Measurements from ENCODE around the gene TBK1.

The TBK1 gene

GRCh38 chr12:64433915-64434314 is 18.0 kb upstream of the TBK1 start:
- TF ChIP-seq SIN3A (IDR thresholded peaks at IDR 0.05; ENCODE audit: borderline replicate concordance, insufficient read depth, low read length) (no peak), FOXP2 (optimal IDR thresholded peaks at IDR 0.05; ENCODE audit: borderline replicate concordance, extremely low read depth, extremely low read length, insufficient read depth) (no peak), POLR2AphosphoS5 (IDR thresholded peaks at IDR 0.05; ENCODE audit: low read depth, low read length) (no peak), TAF1 (IDR thresholded peaks at IDR 0.05; ENCODE audit: borderline replicate concordance, insufficient read depth, low read length) (no peak), REST (IDR thresholded peaks at IDR 0.05; ENCODE audit: insufficient read depth in 1 of 2, low read depth in 2 of 2, low read length in 2 of 2) (no peak)

- TF ChIP-seq FOXP2 (optimal IDR thresholded peaks at IDR 0.05; ENCODE audit: borderline replicate concordance, extremely low read depth, extremely low read length, insufficient read depth) (no peak), TAF1 (IDR thresholded peaks at IDR 0.05; ENCODE audit: borderline replicate concordance, insufficient read depth, low read length) (no peak), POLR2AphosphoS5 (IDR thresholded peaks at IDR 0.05; ENCODE audit: low read depth, low read length) (no peak), SIN3A (IDR thresholded peaks at IDR 0.05; ENCODE audit: borderline replicate concordance, insufficient read depth, low read length) (no peak), REST (IDR thresholded peaks at IDR 0.05; ENCODE audit: insufficient read depth in 1 of 2, low read depth in 2 of 2, low read length in 2 of 2) (no peak)
Observed at GRCh38 chr12:64440100-64440499, 11.8 kb upstream of the TBK1 start.

GRCh38 chr12:64445490-64445889 is 6.4 kb upstream of the TBK1 start:
- TF ChIP-seq POLR2AphosphoS5 (IDR thresholded peaks at IDR 0.05; ENCODE audit: low read depth, low read length) (no peak), TAF1 (IDR thresholded peaks at IDR 0.05; ENCODE audit: borderline replicate concordance, insufficient read depth, low read length) (no peak), REST (IDR thresholded peaks at IDR 0.05; ENCODE audit: insufficient read depth in 1 of 2, low read depth in 2 of 2, low read length in 2 of 2) (no peak), FOXP2 (optimal IDR thresholded peaks at IDR 0.05; ENCODE audit: borderline replicate concordance, extremely low read depth, extremely low read length, insufficient read depth) (no peak), SIN3A (IDR thresholded peaks at IDR 0.05; ENCODE audit: borderline replicate concordance, insufficient read depth, low read length) (no peak)

GRCh38 chr12:64446295-64446694 is 5.6 kb upstream of the TBK1 start:
- TF ChIP-seq TAF1 (IDR thresholded peaks at IDR 0.05; ENCODE audit: borderline replicate concordance, insufficient read depth, low read length): no peak
- no peak for TF ChIP-seq FOXP2 (optimal IDR thresholded peaks at IDR 0.05; ENCODE audit: borderline replicate concordance, extremely low read depth, extremely low read length, insufficient read depth)
- TF ChIP-seq REST (IDR thresholded peaks at IDR 0.05; ENCODE audit: insufficient read depth in 1 of 2, low read depth in 2 of 2, low read length in 2 of 2): no peak
- TF ChIP-seq POLR2AphosphoS5 (IDR thresholded peaks at IDR 0.05; ENCODE audit: low read depth, low read length): no peak
- TF ChIP-seq SIN3A (IDR thresholded peaks at IDR 0.05; ENCODE audit: borderline replicate concordance, insufficient read depth, low read length): no peak
